Inferior parietal cortex (tissue), 1 donor: Measurements from ENCODE around the gene RNF8.
"Not testable (repeated sequence)": the region's sequence is repeated elsewhere in the genome, so short reads cannot be mapped to it uniquely, and the experiment has no call there.

Experiments
- DNase-seq: peaks from one replicate; pipeline ENCODE4 v3.0.0-alpha.2; 2016; ENCODE audit errors: extremely low spot score

The RNF8 gene

GRCh38 chr6:37353761-37354525, at the start of gene RNF8:
Gene RNF8, plus strand, starts transcription at chr6:37353983. Its CDS starts 182 bp downstream, at chr6:37354165.
- peak; percentile 84 for DNase-seq

GRCh38 chr6:37304766-37305165, 49.0 kb upstream of the RNF8 start:
- DNase-seq, result no peak

- no peak for DNase-seq
Measured at GRCh38 chr6:37305841-37306425, 47.9 kb upstream of the RNF8 start.

- DNase-seq, result no peak
Measured at GRCh38 chr6:37306624-37307222, 47.1 kb upstream of the RNF8 start.

GRCh38 chr6:37307484-37307883, 46.3 kb upstream of the RNF8 start:
- DNase-seq, result not testable (repeated sequence)

GRCh38 chr6:37308069-37308815, 45.5 kb upstream of the RNF8 start:
- DNase-seq, result no peak

- DNase-seq, result no peak
Measured at GRCh38 chr6:37309046-37309445, 44.7 kb upstream of the RNF8 start.

- no peak for DNase-seq
Measured at GRCh38 chr6:37309692-37310091, 44.1 kb upstream of the RNF8 start.

GRCh38 chr6:37310966-37311365, 42.8 kb upstream of the RNF8 start:
- no peak for DNase-seq

GRCh38 chr6:37311741-37312473, 41.9 kb upstream of the RNF8 start:
- no peak for DNase-seq

GRCh38 chr6:37313723-37314486, 39.9 kb upstream of the RNF8 start:
- no peak for DNase-seq

GRCh38 chr6:37314487-37315156, 39.2 kb upstream of the RNF8 start:
- peak; percentile 76 for DNase-seq

- no peak for DNase-seq
Measured at GRCh38 chr6:37315157-37315515, 38.6 kb upstream of the RNF8 start.

- no peak for DNase-seq
Measured at GRCh38 chr6:37316071-37316470, 37.7 kb upstream of the RNF8 start.

GRCh38 chr6:37317312-37318038, 36.3 kb upstream of the RNF8 start:
- DNase-seq, result no peak

GRCh38 chr6:37319156-37319555, 34.6 kb upstream of the RNF8 start:
- no peak for DNase-seq

GRCh38 chr6:37319856-37320480, 33.8 kb upstream of the RNF8 start:
- DNase-seq, result no peak

GRCh38 chr6:37320646-37321045, 33.1 kb upstream of the RNF8 start:
- DNase-seq, result no peak

- DNase-seq, result no peak
Measured at GRCh38 chr6:37321101-37321500, 32.7 kb upstream of the RNF8 start.
